Suppressor macrophage treated with lipopolysaccharide for 1 hour (primary cell): ENCODE measurements around the gene CDH20.

Experiments
- DNase-seq, 3 donors: peaks; one replicate each; pipeline ENCODE4 v3.0.0-alpha.2; 2020 to 2022

The CDH20 gene

DNA sequence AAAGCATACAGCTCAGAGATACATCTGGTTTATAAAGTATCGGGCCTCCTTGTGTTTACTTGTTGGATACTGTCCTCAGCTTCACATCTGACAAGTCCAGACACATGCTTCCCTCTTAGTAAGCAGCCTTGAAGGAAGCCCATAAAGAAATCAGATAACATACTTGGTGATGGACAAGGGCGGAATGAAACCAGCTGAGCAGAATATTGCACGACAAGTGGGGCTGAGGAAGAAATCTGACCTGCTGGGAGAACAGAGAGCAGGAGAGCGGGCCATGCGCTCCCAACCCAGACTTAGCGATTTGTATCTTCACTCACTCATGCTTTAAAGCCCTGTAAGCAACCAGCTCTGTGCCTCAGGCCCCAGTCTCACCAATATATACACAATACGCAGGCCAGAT is 208.4 kb downstream of the CDH20 start:
- no peak for DNase-seq

DNA sequence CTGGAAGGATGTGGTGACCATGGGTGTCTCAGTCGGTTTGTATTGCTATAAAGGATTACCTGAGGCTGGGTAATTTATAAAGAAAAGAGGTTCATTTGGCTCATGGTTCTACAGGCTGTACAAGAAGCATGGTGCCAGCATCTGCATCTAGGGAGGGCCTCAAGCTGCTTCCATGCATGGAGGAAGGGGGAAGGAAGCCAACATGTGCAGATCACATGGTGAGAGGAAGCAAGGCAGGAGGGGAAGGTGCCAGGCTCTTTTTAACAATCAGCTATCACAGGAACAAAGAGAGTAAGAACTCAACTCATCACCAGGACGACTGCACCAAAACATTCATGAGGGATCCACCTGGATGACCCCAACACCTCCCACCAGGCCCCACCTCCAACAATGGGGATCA is 209.4 kb downstream of the CDH20 start:
- DNase-seq = no peak

- DNase-seq = no peak
These were observed 210.3 kb downstream of the CDH20 start for GRCh38 chr18:61543518-61543917.

GRCh38 chr18:61544178-61544577 is 210.9 kb downstream of the CDH20 start:
- DNase-seq = no peak

GRCh38 chr18:61545281-61546245 is 212.3 kb downstream of the CDH20 start:
- no peak for DNase-seq

DNA sequence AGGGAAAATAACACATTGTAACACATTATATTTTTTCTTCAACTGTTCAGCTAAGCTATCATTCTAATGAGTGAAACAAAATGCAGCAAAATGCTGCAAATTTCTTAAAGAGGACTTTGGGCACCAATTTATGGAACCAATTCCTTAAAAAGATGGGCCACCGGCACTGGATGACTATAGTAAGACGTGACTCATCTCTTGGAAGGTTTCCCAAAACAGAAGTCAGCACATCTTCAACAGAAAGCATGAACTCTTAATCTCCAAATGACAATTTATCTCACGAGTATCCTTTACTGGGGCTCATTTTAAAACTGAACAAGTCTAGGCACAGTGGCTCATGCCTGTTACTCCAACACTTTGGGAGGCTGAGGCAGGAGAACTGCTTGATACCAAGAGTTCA is 213.4 kb downstream of the CDH20 start:
- peak; percentile 32 to 50 (median 44) for DNase-seq

- DNase-seq = no peak
These were observed 216.2 kb downstream of the CDH20 start for GRCh38 chr18:61549416-61549815.

DNA sequence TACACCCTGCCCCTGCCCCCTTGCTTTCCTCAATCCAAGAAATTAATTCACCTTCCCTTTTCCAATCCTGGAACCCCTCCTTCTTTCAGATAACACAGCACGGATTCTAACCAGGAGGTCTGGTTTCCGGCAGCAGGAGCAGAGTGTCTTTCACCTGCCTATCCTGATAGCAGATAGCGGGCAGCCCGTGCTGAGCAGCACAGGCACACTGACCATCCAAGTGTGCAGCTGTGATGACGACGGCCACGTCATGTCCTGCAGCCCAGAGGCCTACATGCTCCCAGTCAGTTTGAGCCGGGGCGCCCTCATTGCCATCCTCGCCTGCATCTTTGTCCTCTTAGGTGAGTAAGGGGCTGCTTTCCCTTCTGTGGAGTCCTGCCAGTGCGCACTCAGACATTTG is 216.7 kb downstream of the CDH20 start:
- DNase-seq = no peak

DNA sequence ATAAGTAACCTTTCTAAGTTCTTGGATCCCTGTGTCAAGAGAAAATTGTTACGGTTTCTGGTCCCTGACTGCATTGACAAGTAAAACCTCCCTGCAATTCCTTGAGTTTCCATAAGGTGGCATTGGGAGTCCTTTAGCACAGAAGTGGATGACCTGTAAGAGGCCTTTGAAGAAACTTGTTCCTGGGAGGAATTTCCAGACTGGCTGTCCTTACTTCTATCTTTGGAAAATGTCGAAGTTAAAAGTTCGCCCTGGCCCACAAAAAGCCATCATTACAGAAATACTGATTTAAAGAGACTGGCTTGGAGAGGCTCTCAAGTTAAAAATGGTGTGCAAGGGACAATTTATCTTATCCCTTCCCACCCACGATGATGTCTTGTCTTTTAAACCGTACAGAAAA is 218.4 kb downstream of the CDH20 start:
- peak; percentile 72 to 75 (median 74) for DNase-seq

- no peak for DNase-seq
These were observed 219.9 kb downstream of the CDH20 start for GRCh38 chr18:61553045-61553659.

DNA sequence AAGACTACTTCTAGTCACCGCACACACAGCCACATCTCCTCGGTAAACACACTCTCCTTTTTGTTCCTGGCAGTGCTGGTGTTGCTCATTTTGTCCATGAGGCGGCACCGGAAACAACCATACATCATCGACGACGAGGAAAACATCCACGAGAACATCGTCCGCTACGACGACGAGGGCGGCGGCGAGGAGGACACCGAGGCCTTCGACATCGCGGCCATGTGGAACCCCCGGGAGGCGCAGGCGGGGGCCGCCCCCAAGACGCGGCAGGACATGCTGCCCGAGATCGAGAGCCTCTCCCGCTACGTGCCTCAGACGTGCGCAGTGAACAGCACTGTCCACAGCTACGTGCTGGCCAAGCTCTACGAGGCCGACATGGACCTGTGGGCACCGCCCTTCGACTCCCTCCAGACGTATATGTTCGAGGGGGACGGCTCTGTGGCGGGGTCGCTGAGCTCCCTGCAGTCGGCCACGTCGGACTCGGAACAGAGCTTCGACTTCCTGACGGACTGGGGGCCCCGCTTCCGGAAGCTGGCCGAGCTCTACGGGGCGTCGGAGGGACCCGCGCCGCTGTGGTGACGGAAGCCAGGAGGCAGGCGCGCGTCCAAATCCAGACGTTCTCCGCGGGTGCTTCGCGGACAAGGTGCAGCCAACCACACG is 221.0 kb downstream of the CDH20 start:
- DNase-seq = peak in 2 of 3 donors; percentile 15 to 17

GRCh38 chr18:61554946-61555361 is 221.7 kb downstream of the CDH20 start:
- DNase-seq = peak in 1 of 3 donors; percentile 7

DNA sequence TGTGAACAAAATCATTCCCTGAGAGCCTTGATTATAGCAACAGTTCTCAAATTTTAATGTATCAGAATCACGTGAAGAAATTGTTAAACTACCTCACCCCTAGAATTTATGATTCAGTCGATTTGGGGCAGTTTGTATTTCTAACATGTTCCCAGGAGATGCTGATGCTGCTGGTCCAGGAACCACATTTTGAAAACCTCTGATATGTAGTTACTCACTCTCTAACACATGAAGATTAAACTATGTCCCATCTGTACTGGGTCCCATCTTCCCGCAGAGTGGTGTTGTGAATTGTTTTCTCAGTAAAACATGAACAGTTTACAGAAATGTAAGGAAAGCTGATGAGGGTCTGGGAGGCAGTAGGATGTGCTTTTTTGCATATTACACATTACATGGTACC is 223.1 kb downstream of the CDH20 start:
- no peak for DNase-seq

GRCh38 chr18:61556862-61557261 is 223.6 kb downstream of the CDH20 start:
- DNase-seq = no peak

GRCh38 chr18:61569176-61569892 is 236.1 kb downstream of the CDH20 start:
- DNase-seq = no peak

- no peak for DNase-seq
These were observed 236.8 kb downstream of the CDH20 start for GRCh38 chr18:61570070-61570469.

GRCh38 chr18:61572084-61572655 is 238.9 kb downstream of the CDH20 start:
- DNase-seq = no peak

- DNase-seq = no peak
These were observed 239.6 kb downstream of the CDH20 start for GRCh38 chr18:61572871-61573270.

GRCh38 chr18:61574665-61575064 is 241.4 kb downstream of the CDH20 start:
- no peak for DNase-seq

- no peak for DNase-seq
These were observed 242.2 kb downstream of the CDH20 start for GRCh38 chr18:61575419-61575818.

GRCh38 chr18:61578846-61579245 is 245.6 kb downstream of the CDH20 start:
- no peak for DNase-seq

- no peak for DNase-seq
These were observed 246.4 kb downstream of the CDH20 start for GRCh38 chr18:61579581-61579980.

DNA sequence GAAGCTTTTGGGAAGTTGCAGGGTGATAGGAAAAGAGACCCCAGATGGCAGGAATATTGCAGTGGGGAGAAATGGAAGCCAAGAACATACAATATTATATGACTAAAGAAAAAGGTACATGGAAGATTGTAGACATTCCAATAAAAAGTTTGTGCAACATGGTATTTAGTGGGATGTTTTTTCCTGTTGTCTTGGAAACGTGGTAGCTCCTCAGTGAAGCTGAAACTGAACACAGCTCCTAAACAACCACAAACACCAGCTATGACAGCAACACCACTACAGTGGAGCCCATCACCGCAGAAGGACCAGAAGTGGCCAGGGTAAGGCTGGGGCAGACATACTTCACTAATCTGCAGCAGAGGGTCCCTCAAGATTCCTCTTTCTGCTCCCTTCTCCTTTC is 246.8 kb downstream of the CDH20 start:
- no peak for DNase-seq
